ENCODE results near the gene OR2L5.

The OR2L5 gene

GRCh38 chr1:248013229-248013710 is at the start of gene OR2L5:
Gene OR2L5 (plus strand): TSS chr1:248013660. CDS start chr1:248021948, 8,288 bp downstream.
- peaks cover 38% of the 10 kb centered on the region for H3K9me3 Mint-ChIP-seq
- peaks cover 4% of the 10 kb centered on the region for H3K36me3 Mint-ChIP-seq (ENCODE audit: low read depth)
- no peak within 1 kb of the TSS for H3K27ac Mint-ChIP-seq
- no peaks in the 10 kb centered on the region for H3K27me3 Mint-ChIP-seq (ENCODE audit: low read depth)
- no peak within 1 kb of the TSS for H3K4me3 Mint-ChIP-seq
- H3K4me1 Mint-ChIP-seq (ENCODE audit: low read depth), result no peaks in the 10 kb centered on the region

- Mint-ChIP-seq H3K4me3 (no peak within 1 kb of the TSS), H3K4me1 (ENCODE audit: low read depth) (peaks cover 2% of the 10 kb centered on the region), H3K36me3 (ENCODE audit: low read depth) (no peaks in the 10 kb centered on the region), H3K9me3 (peaks cover 9% of the 10 kb centered on the region), H3K27me3 (ENCODE audit: low read depth) (no peaks in the 10 kb centered on the region), H3K27ac (no peak within 1 kb of the TSS)
These were observed 48.5 kb upstream of the OR2L5 start, which contains the start of gene OR2AK2 for GRCh38 chr1:247964933-247965332. Gene OR2AK2 (plus strand): TSS chr1:247965233. CDS start chr1:247965377, 144 bp downstream.

GRCh38 chr1:247966532-247967204 is 46.8 kb upstream of the OR2L5 start:
- Mint-ChIP-seq H3K36me3 (ENCODE audit: low read depth) (no peaks in the 10 kb centered on the region), H3K27ac (no peak overlapping the region), H3K4me3 (no peak overlapping the region), H3K4me1 (ENCODE audit: low read depth) (peaks cover 2% of the 10 kb centered on the region), H3K27me3 (ENCODE audit: low read depth) (no peaks in the 10 kb centered on the region), H3K9me3 (peaks cover 4% of the 10 kb centered on the region)

GRCh38 chr1:247992986-247993385 is 20.5 kb upstream of the OR2L5 start:
- H3K36me3 Mint-ChIP-seq (ENCODE audit: low read depth), result no peaks in the 10 kb centered on the region
- H3K9me3 Mint-ChIP-seq, result peaks cover 4% of the 10 kb centered on the region
- no peak overlapping the region for H3K27ac Mint-ChIP-seq
- no peaks in the 10 kb centered on the region for H3K4me1 Mint-ChIP-seq (ENCODE audit: low read depth)
- H3K4me3 Mint-ChIP-seq, result no peak overlapping the region
- H3K27me3 Mint-ChIP-seq (ENCODE audit: low read depth), result no peaks in the 10 kb centered on the region

- Mint-ChIP-seq H3K9me3 (no peaks in the 10 kb centered on the region), H3K4me1 (ENCODE audit: low read depth) (no peaks in the 10 kb centered on the region), H3K27me3 (ENCODE audit: low read depth) (no peaks in the 10 kb centered on the region), H3K4me3 (no peak overlapping the region), H3K27ac (no peak overlapping the region), H3K36me3 (ENCODE audit: low read depth) (no peaks in the 10 kb centered on the region)
These were observed 14.6 kb upstream of the OR2L5 start for GRCh38 chr1:247998811-247999210.

GRCh38 chr1:248000169-248000568 is 13.3 kb upstream of the OR2L5 start:
- Mint-ChIP-seq H3K4me3 (no peak overlapping the region), H3K36me3 (ENCODE audit: low read depth) (no peaks in the 10 kb centered on the region), H3K27me3 (ENCODE audit: low read depth) (no peaks in the 10 kb centered on the region), H3K27ac (no peak overlapping the region), H3K9me3 (no peaks in the 10 kb centered on the region), H3K4me1 (ENCODE audit: low read depth) (no peaks in the 10 kb centered on the region)

- Mint-ChIP-seq H3K27ac (no peak overlapping the region), H3K4me3 (no peak overlapping the region), H3K27me3 (ENCODE audit: low read depth) (no peaks in the 10 kb centered on the region), H3K9me3 (peaks cover 41% of the 10 kb centered on the region), H3K36me3 (ENCODE audit: low read depth) (peaks cover 4% of the 10 kb centered on the region), H3K4me1 (ENCODE audit: low read depth) (no peaks in the 10 kb centered on the region)
These were observed 5.7 kb upstream of the OR2L5 start for GRCh38 chr1:248007778-248008177.

GRCh38 chr1:248009681-248010080 is 3.8 kb upstream of the OR2L5 start:
- peaks cover 4% of the 10 kb centered on the region for H3K36me3 Mint-ChIP-seq (ENCODE audit: low read depth)
- no peak overlapping the region for H3K4me3 Mint-ChIP-seq
- H3K27me3 Mint-ChIP-seq (ENCODE audit: low read depth), result no peaks in the 10 kb centered on the region
- peaks cover 41% of the 10 kb centered on the region for H3K9me3 Mint-ChIP-seq
- no peak overlapping the region for H3K27ac Mint-ChIP-seq
- H3K4me1 Mint-ChIP-seq (ENCODE audit: low read depth), result no peaks in the 10 kb centered on the region

- Mint-ChIP-seq H3K4me1 (ENCODE audit: low read depth) (no peaks in the 10 kb centered on the region), H3K27me3 (ENCODE audit: low read depth) (no peaks in the 10 kb centered on the region), H3K4me3 (no peak overlapping the region), H3K27ac (no peak overlapping the region), H3K36me3 (ENCODE audit: low read depth) (no peaks in the 10 kb centered on the region), H3K9me3 (peaks cover 18% of the 10 kb centered on the region)
These were observed 2.3 kb downstream of the OR2L5 start for GRCh38 chr1:248015803-248016202.

- Mint-ChIP-seq H3K4me3 (no peak within 1 kb of the TSS), H3K27me3 (ENCODE audit: low read depth) (no peaks in the 10 kb centered on the region), H3K36me3 (ENCODE audit: low read depth) (no peaks in the 10 kb centered on the region), H3K4me1 (ENCODE audit: low read depth) (no peaks in the 10 kb centered on the region), H3K27ac (no peak within 1 kb of the TSS), H3K9me3 (peaks cover 30% of the 10 kb centered on the region)
These were observed 16.3 kb downstream of the OR2L5 start, which contains the start of gene OR2L2 for GRCh38 chr1:248029770-248030169. Gene OR2L2 (plus strand): TSS chr1:248030070. CDS start chr1:248038268, 8,198 bp downstream.

- Mint-ChIP-seq H3K4me1 (ENCODE audit: low read depth) (no peaks in the 10 kb centered on the region), H3K27ac (no peak overlapping the region), H3K9me3 (peaks cover 30% of the 10 kb centered on the region), H3K4me3 (no peak overlapping the region), H3K27me3 (ENCODE audit: low read depth) (no peaks in the 10 kb centered on the region), H3K36me3 (ENCODE audit: low read depth) (no peaks in the 10 kb centered on the region)
These were observed 31.7 kb downstream of the OR2L5 start for GRCh38 chr1:248045209-248045608.

GRCh38 chr1:248046536-248046935 is 33.1 kb downstream of the OR2L5 start, which contains the start of gene OR2L3:
Gene OR2L3 (plus strand): TSS chr1:248046836. CDS start chr1:248060682, 13,846 bp downstream.
- no peaks in the 10 kb centered on the region for H3K36me3 Mint-ChIP-seq (ENCODE audit: low read depth)
- H3K27me3 Mint-ChIP-seq (ENCODE audit: low read depth), result no peaks in the 10 kb centered on the region
- H3K27ac Mint-ChIP-seq, result no peak within 1 kb of the TSS
- no peaks in the 10 kb centered on the region for H3K4me1 Mint-ChIP-seq (ENCODE audit: low read depth)
- no peak within 1 kb of the TSS for H3K4me3 Mint-ChIP-seq
- H3K9me3 Mint-ChIP-seq, result peaks cover 27% of the 10 kb centered on the region

GRCh38 chr1:248047008-248047407 is 33.5 kb downstream of the OR2L5 start:
- peaks cover 27% of the 10 kb centered on the region for H3K9me3 Mint-ChIP-seq
- H3K36me3 Mint-ChIP-seq (ENCODE audit: low read depth), result no peaks in the 10 kb centered on the region
- no peak overlapping the region for H3K4me3 Mint-ChIP-seq
- H3K4me1 Mint-ChIP-seq (ENCODE audit: low read depth), result no peaks in the 10 kb centered on the region
- H3K27me3 Mint-ChIP-seq (ENCODE audit: low read depth), result no peaks in the 10 kb centered on the region
- no peak overlapping the region for H3K27ac Mint-ChIP-seq

GRCh38 chr1:248054671-248055070 is 41.2 kb downstream of the OR2L5 start:
- no peaks in the 10 kb centered on the region for H3K27me3 Mint-ChIP-seq (ENCODE audit: low read depth)

GRCh38 chr1:248055261-248055660 is 41.8 kb downstream of the OR2L5 start:
- Mint-ChIP-seq H3K36me3 (ENCODE audit: low read depth) (no peaks in the 10 kb centered on the region), H3K27ac (no peak overlapping the region), H3K9me3 (peaks cover 5% of the 10 kb centered on the region), H3K4me1 (ENCODE audit: low read depth) (no peaks in the 10 kb centered on the region), H3K4me3 (no peak overlapping the region), H3K27me3 (ENCODE audit: low read depth) (no peaks in the 10 kb centered on the region)

More at GRCh38 chr1:248054671-248055070, 41.2 kb downstream of the OR2L5 start:
- Mint-ChIP-seq H3K9me3 (peaks cover 5% of the 10 kb centered on the region), H3K27ac (no peak overlapping the region), H3K4me3 (no peak overlapping the region), H3K36me3 (ENCODE audit: low read depth) (no peaks in the 10 kb centered on the region), H3K4me1 (ENCODE audit: low read depth) (no peaks in the 10 kb centered on the region)

All from T-helper 1 cell treated with Interleukin-12 subunit alpha and Interleukin-12 subunit beta and Interleukin-4 antibody, amounts not matched to agents 30 μg/mL and 1 μg/mL, for 36 hours (primary cell).